Endodermal cell (in vitro differentiated cells): ENCODE results near the gene RASGRP3. TPM values are rescaled to one million over a fixed set of nuclear protein-coding genes. Genes with fewer than 3 reads are reported as not detected.

Experiments
- DNase-seq: peaks from one replicate; pipeline ENCODE4 v3.0.0-alpha.2; 2017
- H3K27ac ChIP-seq: 2 replicates; pipeline ENCODE4 v1.5.1; 2013; ENCODE audit warnings: mild to moderate bottlenecking, low read depth, low read length, moderate library complexity
- H3K27me3 ChIP-seq: 2 replicates; pipeline ENCODE4 v1.6.1; 2013; ENCODE audit warnings: mild to moderate bottlenecking, low read length, moderate library complexity; ENCODE audit not compliant: insufficient read depth, control insufficient read depth, poor library complexity, severe bottlenecking
- H3K36me3 ChIP-seq: 2 replicates; pipeline ENCODE4 v1.7.0; 2013; ENCODE audit warnings: mild to moderate bottlenecking, low read length, moderate library complexity; ENCODE audit not compliant: control insufficient read depth, insufficient read depth
- H3K4me1 ChIP-seq: one replicate; pipeline ENCODE4 v1.7.0; 2013; ENCODE audit warnings: low read length; ENCODE audit not compliant: control insufficient read depth, insufficient read depth
- H3K4me3 ChIP-seq: 2 replicates; pipeline ENCODE4 v1.5.1; 2013; ENCODE audit warnings: mild to moderate bottlenecking, low read length, moderate library complexity
- H3K9ac ChIP-seq: 2 replicates; pipeline ENCODE4 v1.6.1; 2013; ENCODE audit warnings: mild to moderate bottlenecking, low read length, moderate library complexity; ENCODE audit not compliant: poor library complexity, severe bottlenecking; ENCODE audit errors: extremely low read depth
- H3K9me3 ChIP-seq: 2 replicates; pipeline ENCODE4 v1.6.1; 2013; ENCODE audit warnings: mild to moderate bottlenecking, low read length, moderate library complexity; ENCODE audit not compliant: control insufficient read depth
- H3K27ac Mint-ChIP-seq: 2 replicates; pipeline ENCODE4 v1.8.0; 2020; ENCODE audit warnings: mixed read lengths
- H3K27me3 Mint-ChIP-seq: 2 replicates; pipeline ENCODE4 v1.8.0; 2021; ENCODE audit warnings: mild to moderate bottlenecking, mixed read lengths; ENCODE audit not compliant: insufficient read depth
- H3K36me3 Mint-ChIP-seq: 2 replicates; pipeline ENCODE4 v1.8.0; 2020; ENCODE audit warnings: low read depth, mixed read lengths
- H3K4me1 Mint-ChIP-seq: 2 replicates; pipeline ENCODE4 v1.8.0; 2020; ENCODE audit warnings: mixed read lengths
- H3K4me3 Mint-ChIP-seq: 2 replicates; pipeline ENCODE4 v1.8.0; 2020; ENCODE audit warnings: mild to moderate bottlenecking, moderate library complexity, mixed read lengths
- H3K9me3 Mint-ChIP-seq: 2 replicates; pipeline ENCODE4 v1.8.0; 2020; ENCODE audit warnings: mild to moderate bottlenecking, mixed read lengths
- CTCF ChIP-seq: fragments of 200-600 bp; sonication (generic); conservative IDR thresholded peaks from 2 replicates; pipeline ENCODE4 v1.5.0; 2021; ENCODE audit warnings: antibody characterized with exemption, mild to moderate bottlenecking
- WGBS, 2 experiments: methylation state at CpG; one replicate each; pipeline versions ENCODE4 v1.1.5 to v1.1.7; 2013; ENCODE audit warnings: missing lambda C conversion rate in 2 of 2, mixed read lengths in 1 of 2; ENCODE audit not compliant: insufficient coverage in 1 of 2, insufficient read length in 1 of 2; 5-methylcytosine and 5-hydroxymethylcytosine counted together
- total RNA-seq, 2 donors: library from RNA; stranded (reverse); fragmentation: NEBNext Ultra II Directional in 1 of 2; extraction: Animal tissue kit (Norgen Biotek cat#: 25700) in 1 of 2; gene quantifications; 2 replicates in 1 of 2; 3 replicates in 1 of 2; pipeline ENCODE4 v1.2.1, GENCODE V29; 2021

RASGRP3 gene
- total RNA-seq, 2 donors from 2014 or later, result 0.29 TPM; not detected in 1

DNA sequence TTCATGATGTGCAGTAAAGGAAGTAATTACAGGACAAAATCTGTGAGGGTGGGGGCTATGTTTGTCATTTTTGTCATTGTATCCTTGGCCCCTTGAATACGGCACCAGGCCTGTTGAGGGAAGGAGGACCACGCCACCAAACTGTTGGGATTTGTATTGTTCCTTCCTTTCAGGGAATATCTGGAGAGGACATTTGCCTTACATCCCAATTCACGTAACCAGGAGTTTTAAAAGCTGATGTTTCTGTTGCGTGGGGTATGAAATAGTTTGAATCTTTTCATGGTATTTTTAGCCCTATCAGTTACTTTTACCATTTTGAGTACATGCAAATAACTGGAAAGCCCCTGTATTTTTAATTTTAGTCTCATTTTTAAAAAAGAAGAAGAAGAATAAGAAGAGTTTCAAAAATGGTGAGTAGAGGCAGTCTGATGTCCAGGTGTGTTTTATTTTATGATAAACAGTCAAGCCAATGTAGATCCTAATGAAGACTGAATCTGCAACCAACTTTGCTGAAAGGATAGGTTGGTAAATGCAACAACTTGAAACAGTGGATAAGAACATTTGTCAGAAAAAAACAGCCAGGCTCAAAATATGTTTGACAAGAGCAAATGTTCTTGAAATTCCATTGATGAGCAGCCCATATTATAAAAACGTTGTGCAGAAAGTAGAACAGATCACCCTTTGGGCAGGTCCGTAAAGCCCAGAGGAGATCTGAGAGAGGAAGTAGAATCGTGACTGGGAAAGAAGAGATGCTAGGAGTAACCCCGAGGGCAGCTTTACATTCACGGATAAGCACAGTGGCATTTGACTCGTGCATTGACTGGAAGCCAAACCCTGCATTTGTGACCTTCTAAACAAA, 54.5 kb downstream of the RASGRP3 start:
- H3K36me3 Mint-ChIP-seq, result no peaks in the 10 kb centered on the region
- H3K9me3 Mint-ChIP-seq, result no peaks in the 10 kb centered on the region
- no peaks in the 10 kb centered on the region for H3K9me3 ChIP-seq
- no peaks in the 10 kb centered on the region for H3K27me3 ChIP-seq
- no peak overlapping the region for H3K9ac ChIP-seq
- 80 to 87% methylated on average over 3 to 9 of the region's 10 CpGs for WGBS, 2 experiments
- no peak overlapping the region for H3K27ac Mint-ChIP-seq
- H3K27ac ChIP-seq, result no peak overlapping the region
- no peak for DNase-seq
- no peaks in the 10 kb centered on the region for H3K36me3 ChIP-seq
- no peak overlapping the region for H3K4me3 Mint-ChIP-seq
- H3K27me3 Mint-ChIP-seq, result no peaks in the 10 kb centered on the region
- no peaks in the 10 kb centered on the region for H3K4me1 Mint-ChIP-seq
- no peak overlapping the region for H3K4me3 ChIP-seq
- no peak for TF ChIP-seq CTCF
- no peaks in the 10 kb centered on the region for H3K4me1 ChIP-seq

- Mint-ChIP-seq H3K27me3 (no peaks in the 10 kb centered on the region), H3K4me1 (no peaks in the 10 kb centered on the region), H3K9me3 (peaks cover 3% of the 10 kb centered on the region), H3K36me3 (no peaks in the 10 kb centered on the region), H3K27ac (no peak overlapping the region), H3K4me3 (no peak overlapping the region)
- no peak overlapping the region for H3K27ac ChIP-seq
- H3K4me3 ChIP-seq, result no peak overlapping the region
- H3K36me3 ChIP-seq, result no peaks in the 10 kb centered on the region
- no peaks in the 10 kb centered on the region for H3K27me3 ChIP-seq
- no peak for TF ChIP-seq CTCF
- DNase-seq, result no peak
- no peaks in the 10 kb centered on the region for H3K9me3 ChIP-seq
- H3K9ac ChIP-seq, result no peak overlapping the region
- no peaks in the 10 kb centered on the region for H3K4me1 ChIP-seq
- 91 to 100% methylated on average over 1 to 3 of the region's 3 CpGs for WGBS, 2 experiments
These were observed 55.2 kb downstream of the RASGRP3 start for GRCh38 chr2:33531549-33532059.

DNA sequence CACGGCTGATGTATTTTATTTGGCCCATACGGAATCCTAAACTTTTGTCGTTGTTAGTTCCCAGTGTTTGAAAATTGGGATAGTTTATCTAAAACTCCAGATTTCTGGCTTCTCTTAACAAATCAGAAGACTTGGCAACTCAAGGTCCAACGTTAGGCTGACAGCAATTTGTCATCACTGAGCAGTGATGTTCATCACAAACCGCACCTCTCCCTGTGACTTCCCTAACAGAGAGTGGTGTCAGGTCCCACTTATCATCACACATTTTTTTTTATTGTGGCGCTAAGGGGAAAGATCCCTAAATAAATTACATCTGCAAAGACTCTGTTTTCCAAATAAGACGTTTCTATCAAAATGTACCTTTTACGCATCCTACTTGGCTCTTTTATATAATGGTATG, 55.7 kb downstream of the RASGRP3 start:
- no peaks in the 10 kb centered on the region for H3K36me3 Mint-ChIP-seq
- no peak for TF ChIP-seq CTCF
- no peak overlapping the region for H3K27ac Mint-ChIP-seq
- Histone ChIP-seq H3K9me3 (no peaks in the 10 kb centered on the region), H3K36me3 (no peaks in the 10 kb centered on the region), H3K4me1 (no peaks in the 10 kb centered on the region), H3K4me3 (no peak overlapping the region), H3K9ac (no peak overlapping the region), H3K27me3 (no peaks in the 10 kb centered on the region), H3K27ac (no peak overlapping the region)
- H3K4me1 Mint-ChIP-seq, result no peaks in the 10 kb centered on the region
- no peak for DNase-seq
- 84 to 89% methylated on average over 8 of the region's 8 CpGs for WGBS, 2 experiments
- peaks cover 6% of the 10 kb centered on the region for H3K9me3 Mint-ChIP-seq
- no peak overlapping the region for H3K4me3 Mint-ChIP-seq
- H3K27me3 Mint-ChIP-seq, result no peaks in the 10 kb centered on the region
